ENCODE measurements around the gene FAM72A. TPM values are rescaled to one million over a fixed set of nuclear protein-coding genes. Genes with fewer than 3 reads are reported as not detected.

The FAM72A gene
- total and polyA plus RNA-seq, 12 donors = 0.38 to 2.9 (median 1.4) TPM; not detected in 3

DNA sequence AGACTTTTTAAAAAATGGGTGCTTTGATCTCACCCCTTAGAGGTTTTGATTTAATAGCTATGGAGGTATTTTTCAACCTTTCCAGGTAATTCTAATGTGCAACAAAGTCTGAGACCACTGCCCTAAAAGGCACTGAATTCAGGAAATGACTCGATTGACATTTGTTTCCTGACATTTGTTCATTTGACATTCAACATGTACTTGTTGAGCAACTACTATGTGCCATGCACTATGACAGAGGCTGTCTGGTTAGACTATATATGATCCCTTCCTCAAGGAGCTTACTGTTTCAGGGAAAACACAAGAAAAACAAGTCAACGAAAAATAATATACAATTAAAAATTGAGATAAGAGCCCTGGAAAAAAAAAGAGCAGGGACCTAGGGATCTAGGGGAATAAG, 59.9 kb downstream of the FAM72A start:
- Histone ChIP-seq H3K4me3 (no peak overlapping the region), H3K36me3 (no peaks in the 10 kb centered on the region), H3K9me3 (peaks cover 0 to 4% (median 0%) of the 10 kb centered on the region in 11 donors), H3K27me3 (peaks cover 0 to 10% (median 0%) of the 10 kb centered on the region in 7 donors), H3K4me1 (peaks cover 0 to 3% (median 0%) of the 10 kb centered on the region in 9 donors), H3K27ac (no peak overlapping the region)
- ATAC-seq (no peak), DNase-seq (no peak)
- no peak for TF ChIP-seq CTCF (IDR thresholded peaks at IDR 0.05)
- WGBS, 2 donors = 79 to 83% methylated on average over 2 of the region's 2 CpGs
- intact Hi-C loops (cut with DNase I) = no loop called here

GRCh38 chr1:206142011-206142410, 60.6 kb downstream of the FAM72A start:
- Histone ChIP-seq H3K36me3 (no peaks in the 10 kb centered on the region), H3K9me3 (peaks cover 0 to 4% (median 0%) of the 10 kb centered on the region in 11 donors), H3K27ac (no peak overlapping the region), H3K27me3 (peaks cover 0 to 10% (median 0%) of the 10 kb centered on the region in 7 donors), H3K4me1 (peaks cover 0 to 3% (median 0%) of the 10 kb centered on the region in 9 donors), H3K4me3 (no peak overlapping the region)
- DNase-seq = no peak
- TF ChIP-seq CTCF (IDR thresholded peaks at IDR 0.05) = no peak
- no peak for ATAC-seq
- 86 to 91% methylated on average over 3 of the region's 3 CpGs for WGBS, 2 donors
- intact Hi-C loops (cut with DNase I) = no loop called here

DNA sequence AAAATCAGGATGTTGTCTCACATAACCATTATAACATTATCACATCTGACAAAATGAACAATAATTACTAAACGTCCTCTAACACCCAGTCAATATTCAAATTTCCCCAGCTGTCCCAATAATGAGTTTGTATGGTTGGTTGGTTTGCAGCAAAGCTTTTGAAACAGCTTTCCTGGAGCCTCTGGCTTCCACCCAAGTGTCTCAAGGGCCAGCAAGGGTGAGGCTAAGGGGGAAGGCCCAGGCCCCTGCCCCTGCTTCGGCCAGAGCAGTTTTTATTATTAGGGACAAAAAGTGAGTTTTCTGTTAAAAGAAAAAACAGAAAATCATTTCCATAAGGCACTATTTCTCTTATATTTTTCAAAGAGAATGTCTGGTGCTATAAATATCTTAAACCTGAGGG, 66.4 kb downstream of the FAM72A start:
- ATAC-seq = no peak
- Histone ChIP-seq H3K9me3 (peaks cover 0 to 4% (median 0%) of the 10 kb centered on the region in 11 donors), H3K4me1 (peaks cover 0 to 3% (median 0%) of the 10 kb centered on the region in 9 donors), H3K4me3 (no peak overlapping the region), H3K27me3 (peaks cover 0 to 6% (median 0%) of the 10 kb centered on the region in 7 donors), H3K36me3 (no peaks in the 10 kb centered on the region), H3K27ac (no peak overlapping the region)
- no peak for TF ChIP-seq CTCF (IDR thresholded peaks at IDR 0.05)
- 43 to 44% methylated on average over 2 of the region's 2 CpGs for WGBS, 2 donors
- DNase-seq = no peak
- intact Hi-C loops (cut with DNase I) = no loop called here

Other genes starting within 250 kb of the FAM72A start
- gene RAB7B, start 199.4 kb downstream of the FAM72A start, total RNA-seq = 1 to 10 TPM in 8 of 10 donors, under 1 TPM in 2; 0.49 to 4.0 (median 1.4) TPM
- 1 to 10 TPM in 1 of 2 donors, under 1 TPM in 1; 0.74 to 1.1 TPM for gene RAB7B, start 199.4 kb downstream of the FAM72A start, polyA plus RNA-seq
- gene CTSE, start 178.9 kb downstream of the FAM72A start, total RNA-seq = not detected
- gene CTSE, start 178.9 kb downstream of the FAM72A start, polyA plus RNA-seq = under 1 TPM in 1 of 2 donors, not detected in 1; 0.01 TPM
- gene RHEX, start 149.7 kb downstream of the FAM72A start, total RNA-seq = 1 to 10 TPM in 1 of 10 donors, not detected in 9; 1.2 TPM
- under 1 TPM in 1 of 2 donors, not detected in 1; 0.22 TPM for gene RHEX, start 149.7 kb downstream of the FAM72A start, polyA plus RNA-seq
- not detected for gene AVPR1B, start 85.5 kb downstream of the FAM72A start, total RNA-seq
- gene AVPR1B, start 85.5 kb downstream of the FAM72A start, polyA plus RNA-seq = not detected
- gene SRGAP2, start 702 bp upstream of the FAM72A start, total RNA-seq = 10 to 100 TPM; 10.4 to 24.1 (median 15.5) TPM
- gene SRGAP2, start 702 bp upstream of the FAM72A start, polyA plus RNA-seq = 10 to 100 TPM in 1 of 2 donors, 1 to 10 TPM in 1; 7.6 to 13.2 TPM